ENCODE data around the gene MPI. TPM values are rescaled to one million over a fixed set of nuclear protein-coding genes. Genes with fewer than 3 reads are reported as not detected.

The MPI gene
- total and polyA plus RNA-seq, 2 of the 8 experiments (the other 6 are each of a cell fraction or from before 2014, with no cell fraction given) = 31.0 to 74.8 TPM

- H2AK5ac ChIP-seq (ENCODE audit: low read depth, low read length) = no peak overlapping the region
- no peak overlapping the region for H3K4ac ChIP-seq (replicated peaks; ENCODE audit: insufficient read length, low read depth, low read length)
- no peak overlapping the region for H2BK12ac ChIP-seq (ENCODE audit: low read depth, low read length)
- H3K27ac ChIP-seq (ENCODE audit: low read depth, low read length) = no peak overlapping the region
- peaks cover 1 to 6% of the 10 kb centered on the region in 2 experiments for H4K20me1 ChIP-seq (replicated peaks in 1 of 2; ENCODE audit: control insufficient read depth in 1 of 2, insufficient read depth in 2 of 2, low read length in 2 of 2)
- no peak overlapping the region for H2AFZ ChIP-seq (ENCODE audit: low read length)
- no peak overlapping the region for H3K56ac ChIP-seq (replicated peaks; ENCODE audit: insufficient read length, low read depth, low read length)
- no peak overlapping the region for H2BK5ac ChIP-seq (ENCODE audit: low read depth, low read length)
- no peak overlapping the region for H2BK15ac ChIP-seq (ENCODE audit: low read length)
- FAIRE-seq = no peak
- 94% methylated on average over 6 of the region's 6 CpGs; no CpG with 5 or more reads in 1 of the 2 experiments for WGBS, 2 experiments (ENCODE audit: extremely low coverage in 1 of 2, insufficient coverage in 1 of 2, insufficient read length in 1 of 2, insufficient replicate concordance in 2 of 2, low coverage in 1 of 2, low lambda C conversion rate in 2 of 2, missing lambda C conversion rate in 1 of 2)
- ChIA-PET CTCF (ENCODE audit: partially characterized antibody) (interaction anchor here (1.1 to 2.5 kb wide), 5 partner anchors 9 to 68 kb away, joined by 3 to 10 read pairs (median 3); no protein-coding TSS in a partner anchor), POLR2A (ENCODE audit: partially characterized antibody) (interaction anchor here (1.1 to 8.4 kb wide), 9 partner anchors 10 to 91 kb away, joined by 3 to 84 read pairs (median 4); partner anchors contain the start of genes FAM219B and SCAMP2)
- H3K36me3 ChIP-seq (ENCODE audit: control insufficient read depth in 2 of 4, insufficient read depth in 4 of 4, low read length in 3 of 4) = peaks cover 16 to 46% (median 34%) of the 10 kb centered on the region in 4 experiments
- H3K27me3 ChIP-seq (replicated peaks in 1 of 4; ENCODE audit: control insufficient read depth in 3 of 4, extremely low read depth in 1 of 4, insufficient read depth in 3 of 4, low read length in 3 of 4) = no peaks in the 10 kb centered on the region
- H3K9me3 ChIP-seq (ENCODE audit: insufficient read depth in 2 of 2, low read depth in 1 of 2, low read length in 1 of 2) = no peaks in the 10 kb centered on the region
- H3K23me2 ChIP-seq (ENCODE audit: low read depth, low read length) = no peaks in the 10 kb centered on the region
- no peak overlapping the region for H3K4me3 ChIP-seq (ENCODE audit: extremely low read depth in 1 of 4, insufficient read depth in 2 of 4, low read depth in 3 of 4, low read length in 4 of 4)
- no peak overlapping the region for H3K9ac ChIP-seq (replicated peaks in 1 of 4; ENCODE audit: extremely low read depth in 1 of 4, low read depth in 3 of 4, low read length in 3 of 4)
- H3K79me1 ChIP-seq (ENCODE audit: low read depth, low read length) = no peaks in the 10 kb centered on the region
- no peaks in the 10 kb centered on the region for H3K79me2 ChIP-seq (ENCODE audit: control insufficient read depth in 1 of 2, insufficient read depth in 2 of 2, low read length in 2 of 2)
- H3K4me2 ChIP-seq (ENCODE audit: insufficient read depth in 1 of 2, low read depth in 2 of 2, low read length in 2 of 2) = no peak overlapping the region
- H4K5ac ChIP-seq (ENCODE audit: insufficient read length, low read depth, low read length) = no peak overlapping the region
- no peak for DNase-seq (ENCODE audit: low read depth in 1 of 2, low spot score in 2 of 2)
- H2BK120ac ChIP-seq (replicated peaks; ENCODE audit: low read depth, low read length) = no peak overlapping the region
- no peak overlapping the region for H3K18ac ChIP-seq (ENCODE audit: extremely low read depth, low read length)
- H3K14ac ChIP-seq (ENCODE audit: insufficient read length) = no peak overlapping the region
- H2BK20ac ChIP-seq (ENCODE audit: low read length) = no peak overlapping the region
- no peaks in the 10 kb centered on the region for H3K4me1 ChIP-seq (replicated peaks in 1 of 4; ENCODE audit: control insufficient read depth in 3 of 4, insufficient read depth in 4 of 4, low read length in 3 of 4)
- no peak overlapping the region for H3K23ac ChIP-seq (ENCODE audit: insufficient read length)
- H4K91ac ChIP-seq (replicated peaks; ENCODE audit: insufficient read length, low read length) = no peak overlapping the region
- H4K8ac ChIP-seq (ENCODE audit: extremely low read depth, insufficient read depth, low read length) = no peak overlapping the region
- no peak for TF ChIP-seq PHF8 (conservative IDR thresholded peaks at IDR 0.05; ENCODE audit: low read depth, low read length)
- TF ChIP-seq JUN (IDR thresholded peaks at IDR 0.05; ENCODE audit: low read depth, low read length) = no peak
- no peak for TF ChIP-seq TBP (IDR thresholded peaks at IDR 0.05; ENCODE audit: low read depth, low read length)
- TF ChIP-seq NANOG (IDR thresholded peaks at IDR 0.05; ENCODE audit: insufficient read depth, low read depth, low read length, poor library complexity, severe bottlenecking) = no peak
- TF ChIP-seq KDM5A (IDR thresholded peaks at IDR 0.05; ENCODE audit: low read length) = no peak
- TF ChIP-seq SRF (IDR thresholded peaks at IDR 0.05; ENCODE audit: low read depth, low read length) = no peak
- TF ChIP-seq MAX (IDR thresholded peaks at IDR 0.05) = no peak
- TF ChIP-seq RAD21 (IDR thresholded peaks at IDR 0.05 in 1 of 2, conservative IDR thresholded peaks at IDR 0.05 in 1 of 2; ENCODE audit: low read depth in 2 of 2, low read length in 2 of 2) = no peak
- TF ChIP-seq CHD1 (IDR thresholded peaks at IDR 0.05; ENCODE audit: low read depth, low read length) = no peak
- no peak for TF ChIP-seq RXRA (IDR thresholded peaks at IDR 0.05; ENCODE audit: insufficient read depth, low read depth, low read length)
- TF ChIP-seq SAP30 (IDR thresholded peaks at IDR 0.05; ENCODE audit: insufficient read depth, insufficient replicate concordance, low read length) = no peak
- TF ChIP-seq FOSL1 (IDR thresholded peaks at IDR 0.05; ENCODE audit: insufficient read depth, low read depth, low read length) = no peak
- no peak for TF ChIP-seq GABPA (IDR thresholded peaks at IDR 0.05; ENCODE audit: borderline replicate concordance, insufficient read depth, low read length)
Observed at GRCh38 chr15:74895830-74896229, 6.0 kb downstream of the MPI start.
